HG03103 (cell line): Measurements from ENCODE around the gene CLEC16A.

ENCODE experiments used
- ATAC-seq: cut with Tn5 transposase; IDR thresholded peaks from one replicate; pipeline ENCODE4 v1.9.1; 2021; ENCODE audit warnings: low read depth; ENCODE audit not compliant: unreplicated experiment

The CLEC16A gene

GRCh38 chr16:11145819-11146211, 201.5 kb downstream of the CLEC16A start:
- ATAC-seq, result no peak

GRCh38 chr16:11147033-11147753, 202.8 kb downstream of the CLEC16A start:
- no peak for ATAC-seq

GRCh38 chr16:11147754-11148444, 203.5 kb downstream of the CLEC16A start:
- ATAC-seq, result no peak

GRCh38 chr16:11149011-11149616, 204.8 kb downstream of the CLEC16A start:
- no peak for ATAC-seq

- no peak for ATAC-seq
Measured at GRCh38 chr16:11150190-11150589, 205.8 kb downstream of the CLEC16A start.

GRCh38 chr16:11151156-11151884, 207.0 kb downstream of the CLEC16A start:
- ATAC-seq, result no peak

GRCh38 chr16:11151885-11152629, 207.7 kb downstream of the CLEC16A start:
- ATAC-seq, result no peak

GRCh38 chr16:11152677-11153331, 208.4 kb downstream of the CLEC16A start:
- no peak for ATAC-seq

- ATAC-seq, result no peak
Measured at GRCh38 chr16:11155284-11155806, 211.0 kb downstream of the CLEC16A start.

GRCh38 chr16:11156401-11156800, 212.0 kb downstream of the CLEC16A start:
- no peak for ATAC-seq

- ATAC-seq, result no peak
Measured at GRCh38 chr16:11157143-11157542, 212.8 kb downstream of the CLEC16A start.

- ATAC-seq, result no peak
Measured at GRCh38 chr16:11158018-11158417, 213.7 kb downstream of the CLEC16A start.

GRCh38 chr16:11159282-11159681, 214.9 kb downstream of the CLEC16A start:
- ATAC-seq, result no peak

GRCh38 chr16:11160676-11161115, 216.3 kb downstream of the CLEC16A start:
- ATAC-seq, result no peak

- ATAC-seq, result no peak
Measured at GRCh38 chr16:11161439-11161838, 217.1 kb downstream of the CLEC16A start.

GRCh38 chr16:11161974-11162373, 217.6 kb downstream of the CLEC16A start:
- no peak for ATAC-seq

GRCh38 chr16:11162586-11163268, 218.4 kb downstream of the CLEC16A start:
- no peak for ATAC-seq

GRCh38 chr16:11163761-11164261, 219.4 kb downstream of the CLEC16A start:
- ATAC-seq, result no peak
